HuH-7.5 (cell line): ENCODE data around the gene RHOT1.
"Not testable (repeated sequence)": the region's sequence is repeated elsewhere in the genome, so short reads cannot be mapped to it uniquely, and the experiment has no call there.

Experiments used
- DNase-seq: peaks from one replicate; pipeline ENCODE4 v3.0.0; 2011; ENCODE audit warnings: low spot score

The RHOT1 gene

GRCh38 chr17:32227910-32228309 lies 85.6 kb downstream of the RHOT1 start:
- no peak for DNase-seq

GRCh38 chr17:32235588-32235987 lies 93.3 kb downstream of the RHOT1 start:
- no peak for DNase-seq

GRCh38 chr17:32239456-32239855 lies 97.2 kb downstream of the RHOT1 start:
- no peak for DNase-seq

- no peak for DNase-seq
Observed at GRCh38 chr17:32240750-32241149, 98.4 kb downstream of the RHOT1 start.

- no peak for DNase-seq
Observed at GRCh38 chr17:32241640-32242039, 99.3 kb downstream of the RHOT1 start.

- no peak for DNase-seq
Observed at GRCh38 chr17:32249475-32249874, 107.2 kb downstream of the RHOT1 start.

GRCh38 chr17:32253117-32253611 lies 110.9 kb downstream of the RHOT1 start:
- peak; percentile 64 for DNase-seq

- no peak for DNase-seq
Observed at GRCh38 chr17:32256012-32256700, 113.9 kb downstream of the RHOT1 start.

- no peak for DNase-seq
Observed at GRCh38 chr17:32256701-32257019, 114.4 kb downstream of the RHOT1 start.

GRCh38 chr17:32258383-32259140 lies 116.3 kb downstream of the RHOT1 start:
- no peak for DNase-seq

GRCh38 chr17:32259586-32259985 lies 117.3 kb downstream of the RHOT1 start:
- DNase-seq: no peak

- no peak for DNase-seq
Observed at GRCh38 chr17:32261417-32261736, 119.1 kb downstream of the RHOT1 start.

GRCh38 chr17:32261936-32262510 lies 119.7 kb downstream of the RHOT1 start:
- no peak for DNase-seq

GRCh38 chr17:32263515-32263914 lies 121.2 kb downstream of the RHOT1 start:
- not testable (repeated sequence) for DNase-seq

GRCh38 chr17:32264140-32264799 lies 122.0 kb downstream of the RHOT1 start:
- no peak for DNase-seq

GRCh38 chr17:32264823-32265191 lies 122.5 kb downstream of the RHOT1 start:
- no peak for DNase-seq

GRCh38 chr17:32265192-32265923 lies 123.1 kb downstream of the RHOT1 start, which contains the start of gene RHBDL3:
Gene RHBDL3 (plus strand): TSS chr17:32265832. CDS start chr17:32266190, 358 bp downstream.
- no peak for DNase-seq

- DNase-seq: no peak
Observed at GRCh38 chr17:32266051-32266388, 123.7 kb downstream of the RHOT1 start.

GRCh38 chr17:32266389-32267301 lies 124.3 kb downstream of the RHOT1 start:
- DNase-seq: no peak

- DNase-seq: no peak
Observed at GRCh38 chr17:32267690-32268205, 125.4 kb downstream of the RHOT1 start.

GRCh38 chr17:32268734-32269288 lies 126.5 kb downstream of the RHOT1 start:
- no peak for DNase-seq
